ENCODE results near the gene EHD2.
"Not testable (repeated sequence)": the region's sequence is repeated elsewhere in the genome, so short reads cannot be mapped to it uniquely, and the experiment has no call there.

EHD2 gene

GRCh38 chr19:47776568-47776967, 63.3 kb downstream of the EHD2 start:
- DNase-seq = no peak
- Histone ChIP-seq H3K9ac (ENCODE audit: low read depth, low read length) (no peak overlapping the region), H2AFZ (ENCODE audit: low read depth, low read length) (no peak overlapping the region), H3K27me3 (ENCODE audit: insufficient read depth, low read length, poor library complexity) (no peaks in the 10 kb centered on the region), H3K36me3 (ENCODE audit: insufficient read depth, low read length) (peaks cover 9% of the 10 kb centered on the region), H4K20me1 (ENCODE audit: insufficient read depth, low read length) (peaks cover 3% of the 10 kb centered on the region), H3K4me1 (ENCODE audit: insufficient read depth, low read length) (peaks cover 26% of the 10 kb centered on the region), H3K4me2 (ENCODE audit: insufficient read depth, low read length) (no peak overlapping the region), H3K9me3 (ENCODE audit: insufficient read depth, low read length, severe bottlenecking) (no peaks in the 10 kb centered on the region), H3K79me2 (ENCODE audit: insufficient read depth, low read length) (peaks cover 16% of the 10 kb centered on the region), H3K4me3 (ENCODE audit: low read depth in 1 of 2, low read length in 2 of 2) (no peak overlapping the region), H3K27ac (ENCODE audit: low read length) (no peak overlapping the region)
- no peak for ATAC-seq (ENCODE audit: insufficient read depth, low read depth)
- TF ChIP-seq CTCF (IDR thresholded peaks at IDR 0.05; ENCODE audit: borderline replicate concordance, extremely low read depth, low read length, poor library complexity, severe bottlenecking) = no peak
- no peak for TF ChIP-seq EZH2 (IDR thresholded peaks at IDR 0.05; ENCODE audit: borderline replicate concordance, low read depth, low read length, severe bottlenecking)

- Histone ChIP-seq H3K9ac (ENCODE audit: low read depth, low read length) (peak overlapping the region; percentile 70), H3K4me2 (ENCODE audit: insufficient read depth, low read length) (peak overlapping the region; percentile 88), H3K36me3 (ENCODE audit: insufficient read depth, low read length) (peaks cover 12% of the 10 kb centered on the region), H3K79me2 (ENCODE audit: insufficient read depth, low read length) (peaks cover 16% of the 10 kb centered on the region), H3K27ac (ENCODE audit: low read length) (peak overlapping the region; percentile 89), H2AFZ (ENCODE audit: low read depth, low read length) (peak overlapping the region; percentile 100), H3K4me3 (ENCODE audit: low read depth in 1 of 2, low read length in 2 of 2) (peak overlapping the region; percentile 67 to 85; a peak in 3 of 4 replicates), H3K4me1 (ENCODE audit: insufficient read depth, low read length) (peaks cover 26% of the 10 kb centered on the region)
- not testable (repeated sequence) for DNase-seq; H3K27me3 ChIP-seq (ENCODE audit: insufficient read depth, low read length, poor library complexity); ATAC-seq (ENCODE audit: insufficient read depth, low read depth); H3K9me3 ChIP-seq (ENCODE audit: insufficient read depth, low read length, severe bottlenecking); H4K20me1 ChIP-seq (ENCODE audit: insufficient read depth, low read length)
Measured at GRCh38 chr19:47777245-47778048, 64.2 kb downstream of the EHD2 start.

- TF ChIP-seq CTCF (IDR thresholded peaks at IDR 0.05; ENCODE audit: borderline replicate concordance, extremely low read depth, low read length, poor library complexity, severe bottlenecking) (no peak), EZH2 (IDR thresholded peaks at IDR 0.05; ENCODE audit: borderline replicate concordance, low read depth, low read length, severe bottlenecking) (no peak)
- DNase-seq (peak; percentile 78), ATAC-seq (ENCODE audit: insufficient read depth, low read depth) (peak; percentile 93)
- Histone ChIP-seq H3K9ac (ENCODE audit: low read depth, low read length) (peak within 1 kb of the TSS; percentile 70), H3K4me2 (ENCODE audit: insufficient read depth, low read length) (peak within 1 kb of the TSS; percentile 88), H4K20me1 (ENCODE audit: insufficient read depth, low read length) (peaks cover 7% of the 10 kb centered on the region), H3K36me3 (ENCODE audit: insufficient read depth, low read length) (peaks cover 12% of the 10 kb centered on the region), H3K27me3 (ENCODE audit: insufficient read depth, low read length, poor library complexity) (no peaks in the 10 kb centered on the region), H3K4me3 (ENCODE audit: low read depth in 1 of 2, low read length in 2 of 2) (peak within 1 kb of the TSS; percentile 67 to 85), H3K27ac (ENCODE audit: low read length) (peak within 1 kb of the TSS; percentile 89), H2AFZ (ENCODE audit: low read depth, low read length) (peak within 1 kb of the TSS; percentile 100), H3K79me2 (ENCODE audit: insufficient read depth, low read length) (peaks cover 16% of the 10 kb centered on the region), H3K4me1 (ENCODE audit: insufficient read depth, low read length) (peaks cover 26% of the 10 kb centered on the region), H3K9me3 (ENCODE audit: insufficient read depth, low read length, severe bottlenecking) (no peaks in the 10 kb centered on the region)
Measured at GRCh38 chr19:47778049-47778953, 65.1 kb downstream of the EHD2 start, which contains the start of gene SELENOW. Gene SELENOW (plus strand): TSS chr19:47778703. CDS start chr19:47778786, 83 bp downstream.

Measured in DND-41 (cell line).